Stimulated activated CD4-positive, alpha-beta T cell treated with anti-CD3 and anti-CD28 coated beads, Interleukin-1b, Interleukin-23, amount 100 ng/mL, for 24 hours (primary cell): ENCODE measurements around the gene BACE1.

ENCODE experiments used
- DNase-seq, 4 experiments: peaks; one replicate each; pipeline ENCODE4 v3.0.0-alpha.2; 2020; ENCODE audit warnings: low read depth in 4 of 4, low spot score in 1 of 4

The BACE1 gene

DNA sequence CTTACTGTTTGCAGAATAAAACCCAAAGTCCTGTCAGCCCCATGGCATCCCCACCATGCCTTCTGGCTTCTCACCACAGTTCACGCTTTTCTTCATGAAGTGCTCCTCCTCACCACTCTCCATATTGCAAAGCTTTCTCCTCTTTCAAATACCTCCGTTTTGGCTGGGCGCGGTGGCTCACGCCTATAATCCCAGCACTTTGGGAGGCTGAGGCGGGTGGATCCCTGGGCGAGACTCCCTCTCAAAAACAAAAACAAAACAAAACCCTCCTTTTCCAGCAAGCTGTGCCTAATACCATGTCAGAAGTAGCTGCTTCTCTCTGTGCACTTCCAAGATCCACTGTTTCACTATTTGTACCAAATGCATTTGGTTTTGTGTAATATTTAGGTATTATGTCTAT, 6.7 kb downstream of the BACE1 start:
- no peak for DNase-seq

DNA sequence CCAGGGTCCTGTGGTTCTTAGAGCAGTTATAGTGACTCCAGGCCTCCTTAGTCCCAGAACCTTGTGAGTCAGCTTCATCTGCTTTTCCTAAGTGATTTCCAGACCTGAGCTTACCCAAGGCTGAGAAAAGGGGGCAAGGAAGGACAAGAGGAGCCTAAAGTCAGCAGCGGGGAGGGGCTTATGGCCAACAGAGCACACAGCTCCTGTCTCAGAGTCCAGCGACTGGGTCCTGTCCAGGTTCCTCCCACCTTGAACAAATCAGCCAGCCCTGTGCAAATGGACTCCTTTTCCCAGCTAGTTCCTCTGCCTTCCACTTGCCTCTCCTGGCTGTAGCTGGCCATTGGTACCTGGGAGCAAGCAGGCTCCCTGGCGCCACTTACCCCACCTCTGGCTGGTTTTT, 10.9 kb downstream of the BACE1 start:
- DNase-seq: no peak

DNA sequence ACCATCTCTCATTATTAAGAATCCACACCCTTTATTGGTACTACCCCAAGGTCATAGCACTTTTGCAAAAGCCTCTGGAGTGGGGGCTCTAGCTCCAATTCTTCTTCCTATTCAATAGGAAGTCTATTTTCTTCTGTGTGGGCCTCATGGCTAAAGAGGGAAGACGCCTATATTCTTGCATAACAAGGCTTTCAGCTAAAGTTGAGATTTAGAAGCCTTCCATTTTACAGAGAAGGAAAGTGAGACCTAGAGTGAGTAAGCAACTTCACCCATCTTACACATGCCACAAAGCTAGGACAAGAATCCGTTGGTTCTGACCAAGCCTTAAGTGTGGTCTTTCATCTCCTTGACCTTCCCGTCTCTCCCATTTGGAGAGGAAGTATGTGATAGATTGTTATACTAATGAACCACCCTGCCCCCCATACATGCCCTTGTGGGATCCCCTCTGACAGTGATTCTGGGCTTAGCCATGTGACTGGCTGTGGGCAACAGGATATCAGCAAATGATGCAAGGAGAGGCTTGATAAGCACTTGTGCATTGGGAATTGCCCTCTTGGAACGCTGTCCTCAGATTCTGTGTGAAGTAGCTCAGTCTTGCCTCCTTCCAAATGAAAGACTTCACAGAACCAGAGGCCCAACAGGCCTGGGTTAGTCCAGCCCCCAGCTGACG, 12.3 kb downstream of the BACE1 start:
- DNase-seq: no peak

DNA sequence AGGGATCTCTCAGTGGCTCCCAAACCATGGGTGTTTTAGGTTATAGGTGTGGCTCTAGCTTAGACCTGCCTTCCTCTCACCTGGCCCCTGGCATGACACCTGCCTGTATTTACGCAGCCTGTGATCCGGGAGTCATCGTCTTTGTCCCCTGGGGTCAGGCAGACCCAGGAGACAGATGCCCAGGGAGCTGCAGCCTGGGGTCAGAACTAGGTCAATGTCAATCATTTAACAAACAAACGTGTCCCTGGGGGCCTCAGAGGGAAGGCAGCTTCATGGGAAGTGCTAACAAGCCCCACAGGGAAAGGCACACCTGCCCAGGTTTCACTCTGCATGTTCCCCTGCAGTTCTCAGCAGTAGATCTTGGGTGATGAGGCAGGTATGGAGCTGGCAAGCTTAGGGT, 13.0 kb downstream of the BACE1 start:
- DNase-seq: no peak

DNA sequence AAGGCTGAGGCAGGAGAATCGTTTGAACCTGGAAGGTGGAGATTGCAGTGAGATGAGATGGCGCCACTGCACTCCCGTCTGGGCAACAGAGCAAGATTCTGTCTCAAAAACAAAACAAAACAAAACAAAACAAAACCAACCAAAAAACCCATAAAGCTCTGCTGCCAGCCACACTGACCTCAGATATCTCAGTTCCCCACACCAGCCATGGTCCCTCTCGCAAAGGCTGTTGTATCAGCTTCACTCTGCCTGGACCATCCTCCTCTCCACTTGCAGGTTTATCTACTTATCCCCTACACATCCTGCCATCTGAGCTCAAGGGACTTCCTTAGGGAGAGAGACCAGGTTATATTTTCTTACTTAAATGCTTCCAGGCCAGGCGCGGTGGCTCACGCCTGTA, 13.8 kb downstream of the BACE1 start:
- no peak for DNase-seq

DNA sequence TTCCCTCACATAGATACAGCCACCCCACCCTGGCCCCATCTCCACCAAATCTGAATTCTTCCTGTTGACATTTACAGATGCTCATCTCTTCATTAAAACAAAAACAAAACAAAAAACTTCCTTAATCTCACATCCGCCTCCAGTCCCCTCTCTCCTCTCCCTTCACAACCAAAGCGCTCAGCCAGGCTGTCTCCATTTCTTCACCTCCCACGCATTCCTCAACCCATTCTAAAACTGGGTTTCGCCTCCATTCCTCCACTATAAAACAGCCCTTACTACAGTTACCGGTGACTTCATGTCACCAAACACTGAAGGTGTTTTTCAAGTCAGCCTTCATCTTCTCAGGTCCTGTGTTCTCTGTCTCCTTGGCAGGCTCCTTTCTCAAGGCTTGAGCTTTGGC, 15.3 kb downstream of the BACE1 start:
- no peak for DNase-seq

DNA sequence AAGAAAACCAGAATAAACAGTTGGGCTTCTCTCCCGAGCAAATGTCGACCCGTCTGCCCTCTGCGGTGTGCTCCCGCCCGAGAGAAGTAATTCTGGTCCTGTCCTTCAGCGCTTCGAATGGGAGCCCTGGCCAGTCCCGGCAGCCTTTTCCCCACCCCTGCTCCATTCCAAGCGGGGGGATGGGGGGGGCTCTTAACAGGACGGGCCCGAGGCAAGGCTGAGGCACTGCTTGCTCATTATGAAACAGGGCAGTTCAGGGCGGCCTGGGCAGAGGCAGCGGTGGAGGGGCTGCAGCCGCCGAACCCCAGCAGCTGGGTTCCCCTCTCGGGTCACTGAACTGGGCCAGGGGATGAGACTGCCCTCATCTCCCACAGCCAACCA, 15.8 kb downstream of the BACE1 start:
- no peak for DNase-seq

DNA sequence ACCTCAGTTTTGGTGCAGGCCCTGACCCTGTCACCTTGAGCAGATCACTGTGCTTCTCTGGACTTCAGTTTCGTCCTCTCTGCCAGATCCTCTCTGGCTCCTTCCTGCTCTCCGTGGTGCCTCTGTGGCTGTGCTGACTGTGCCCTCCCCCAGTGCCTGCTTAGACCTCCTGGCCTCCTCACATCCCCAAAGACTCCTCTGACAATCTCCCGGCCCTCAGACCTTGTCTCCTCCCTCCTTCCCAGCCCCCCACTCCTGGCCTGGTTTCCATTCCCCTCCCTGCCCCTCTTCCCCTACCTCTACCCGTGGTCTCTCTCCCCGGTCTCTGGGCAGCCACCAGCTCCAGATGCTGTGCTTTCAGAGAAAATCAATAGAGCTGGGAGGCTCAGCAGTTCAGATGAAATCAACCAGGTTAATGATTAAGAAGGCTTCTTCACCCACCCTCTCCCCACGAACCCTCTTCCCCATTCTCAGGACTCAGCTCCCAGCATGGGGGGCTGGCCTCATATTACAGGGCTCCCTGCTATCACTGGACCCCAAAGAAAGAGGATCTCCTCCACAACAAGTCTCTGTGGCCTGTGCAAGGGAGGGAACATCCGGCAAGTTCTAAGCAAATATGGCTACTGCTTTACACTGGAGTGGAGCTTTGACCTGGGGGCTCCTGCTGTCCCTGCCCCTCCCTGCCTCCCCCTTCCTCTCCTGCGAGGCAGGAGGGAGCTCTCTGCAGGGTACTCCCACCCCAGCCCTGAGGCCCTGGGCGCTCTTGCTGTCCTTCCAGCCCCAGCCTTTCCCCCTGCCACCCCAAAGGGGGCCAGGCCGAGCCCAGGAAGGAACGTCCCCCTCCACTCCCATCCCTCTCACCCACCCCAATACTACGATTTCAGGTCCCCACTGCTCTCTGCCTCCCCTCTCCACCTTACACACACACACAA, 16.4 kb downstream of the BACE1 start:
- no peak for DNase-seq

DNA sequence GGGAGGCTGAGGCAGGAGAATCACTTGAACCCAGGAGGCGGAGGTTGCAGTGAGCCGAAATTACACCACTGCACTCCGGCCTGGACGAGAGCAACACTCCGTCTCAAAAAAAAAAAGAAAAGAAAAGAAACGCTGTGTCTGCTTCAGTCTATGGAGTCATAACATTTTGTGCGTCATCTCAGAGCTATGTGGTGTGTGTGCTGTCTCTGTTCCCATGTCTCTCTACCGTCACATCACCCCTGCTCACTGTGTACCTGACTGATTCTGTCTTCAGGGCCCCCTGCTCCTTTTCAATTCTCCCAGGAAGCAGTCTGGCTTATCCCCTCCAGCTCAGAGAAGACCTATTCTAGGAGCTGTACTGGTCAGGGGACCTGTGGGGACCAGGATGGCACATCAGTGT, 17.9 kb downstream of the BACE1 start:
- DNase-seq: no peak

DNA sequence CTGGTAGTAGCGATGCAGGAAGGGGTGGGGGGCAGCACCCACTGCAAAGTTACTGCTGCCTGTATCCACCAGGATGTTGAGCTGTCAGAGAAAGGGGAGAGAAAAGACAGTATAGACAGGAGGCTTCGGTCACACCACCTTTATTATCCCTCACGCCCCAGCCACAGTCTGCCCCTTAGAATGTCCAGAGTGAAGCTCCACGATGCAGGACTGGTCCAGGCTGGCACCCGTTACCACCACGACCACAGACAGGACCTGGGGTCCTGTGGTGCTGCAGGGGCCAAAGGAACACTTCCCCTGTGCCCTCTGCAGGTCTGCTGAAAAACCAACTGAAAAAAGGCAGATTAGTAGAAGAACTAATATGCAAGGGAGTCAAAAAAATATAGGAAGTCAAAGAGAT, 19.2 kb downstream of the BACE1 start:
- no peak for DNase-seq

DNA sequence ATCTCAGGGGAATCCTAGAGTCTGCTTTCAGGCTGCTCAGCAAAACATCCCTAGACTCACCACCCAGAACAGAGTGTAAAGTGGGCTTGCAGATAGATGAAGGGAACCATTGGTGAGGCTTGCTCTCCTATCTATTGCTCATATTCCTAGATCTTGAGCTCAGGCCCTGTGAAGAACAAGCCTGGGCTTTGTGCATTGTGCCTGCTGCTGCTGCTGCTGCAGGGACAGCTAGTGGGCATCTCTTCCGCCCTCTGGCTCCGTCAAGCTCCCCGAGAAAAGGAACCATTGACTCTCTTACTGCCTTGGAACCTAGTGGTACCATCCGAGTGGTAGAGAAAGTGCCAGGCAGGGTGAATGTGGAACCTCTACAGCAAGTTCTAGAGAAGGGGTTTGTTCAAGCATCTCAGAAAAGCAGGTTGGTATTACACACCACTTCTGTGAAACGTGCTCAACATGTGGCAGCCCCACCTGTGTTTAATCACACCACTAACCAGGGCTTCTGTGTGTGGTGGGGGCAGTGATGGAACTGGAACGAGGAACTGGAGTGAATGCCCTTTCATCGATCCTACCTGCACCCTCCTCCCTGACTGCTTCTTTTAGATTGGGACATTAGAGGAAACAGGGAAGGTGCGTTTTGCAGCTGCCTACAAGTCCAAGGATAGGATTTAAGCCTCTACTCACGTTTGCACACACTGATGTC, 20.5 kb downstream of the BACE1 start:
- DNase-seq: no peak

DNA sequence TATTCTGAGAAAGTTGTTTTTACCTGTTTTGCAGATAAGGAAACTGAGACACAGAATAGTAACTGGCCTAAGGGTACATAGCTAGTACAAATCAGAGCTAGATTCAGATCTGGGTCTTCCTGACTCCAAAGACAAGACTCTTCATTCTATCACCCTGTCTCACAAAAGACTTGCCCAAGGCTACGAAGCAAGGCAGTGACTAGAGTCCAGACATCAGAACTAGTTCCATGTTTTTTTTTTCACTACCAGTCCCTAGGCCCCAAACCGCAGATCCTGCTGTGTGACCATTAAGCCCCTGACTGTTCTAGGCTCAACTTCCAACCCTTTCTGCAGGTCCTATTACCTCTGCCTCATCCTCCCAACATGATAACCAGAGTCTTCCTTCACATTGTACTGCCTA, 23.4 kb downstream of the BACE1 start:
- DNase-seq: no peak

DNA sequence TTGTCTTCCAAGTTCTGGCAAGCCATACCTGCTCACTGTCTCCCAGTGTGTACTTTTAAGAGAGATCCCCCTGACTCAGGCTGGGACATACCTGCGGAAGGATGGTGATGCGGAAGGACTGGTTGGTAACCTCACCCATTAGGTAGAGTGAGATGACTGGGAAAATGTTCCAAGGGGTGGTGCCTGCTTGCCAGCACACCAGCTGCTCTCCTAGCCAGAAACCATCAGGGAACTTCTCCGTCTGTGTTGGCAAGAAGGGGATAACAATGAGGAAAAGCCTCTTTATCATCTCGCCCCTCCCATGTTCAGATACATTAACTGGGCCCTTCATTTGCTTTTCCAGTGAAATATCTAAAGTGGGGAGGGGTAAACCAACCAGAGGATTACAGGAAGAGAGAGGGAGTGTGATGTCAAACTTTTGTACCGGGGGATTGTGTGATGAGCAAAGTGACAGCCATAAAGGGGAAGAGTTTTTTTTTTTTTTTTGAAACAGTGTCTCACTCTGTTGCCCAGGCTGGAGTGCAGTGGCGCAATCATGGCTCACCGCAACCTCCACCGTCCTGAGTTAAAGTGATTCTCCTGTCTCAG, 25.2 kb downstream of the BACE1 start, which contains the start of gene BACE1-AS:
Gene BACE1-AS, plus strand, starts transcription at position 538 of the 588 bp plus-strand sequence.
- DNase-seq: no peak

DNA sequence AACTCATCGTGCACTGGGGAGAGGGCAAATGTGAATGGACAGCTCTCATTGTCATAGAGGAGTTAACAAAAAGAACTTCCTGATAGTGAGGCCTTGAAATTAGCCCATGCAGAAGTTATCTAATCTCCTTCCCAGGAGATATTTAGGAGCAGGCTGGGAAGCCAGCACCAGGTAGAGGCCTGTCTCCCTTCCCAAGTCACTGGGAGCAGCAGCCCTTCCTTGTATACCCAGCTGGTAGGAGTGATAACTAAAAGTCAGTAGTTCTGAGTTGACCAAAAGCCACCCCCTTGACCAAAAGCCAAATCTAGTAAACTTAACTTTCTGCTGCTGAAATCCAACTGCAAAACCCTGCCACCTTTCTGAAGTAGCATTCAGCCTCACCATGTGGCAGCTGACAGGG, 26.3 kb downstream of the BACE1 start:
- no peak for DNase-seq

DNA sequence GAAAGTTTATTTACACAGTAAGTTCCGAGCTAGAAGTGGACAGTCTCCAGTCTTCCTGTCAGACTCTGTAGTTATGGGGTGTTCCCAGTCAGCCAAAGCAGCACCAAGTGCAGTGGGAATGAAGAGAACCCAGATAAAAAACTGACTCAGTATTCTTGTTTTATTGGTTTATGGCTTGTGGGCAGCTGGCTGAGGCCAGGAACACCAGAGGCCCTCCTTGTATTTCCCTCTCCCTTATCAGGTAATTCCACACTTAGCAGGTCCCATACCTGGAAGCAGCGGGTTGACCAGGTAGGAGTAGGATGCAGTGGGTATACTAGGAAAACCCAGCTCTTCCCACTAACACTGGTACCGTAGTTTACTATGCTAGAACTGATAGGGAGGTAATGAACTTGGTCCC, 28.4 kb downstream of the BACE1 start:
- no peak for DNase-seq

DNA sequence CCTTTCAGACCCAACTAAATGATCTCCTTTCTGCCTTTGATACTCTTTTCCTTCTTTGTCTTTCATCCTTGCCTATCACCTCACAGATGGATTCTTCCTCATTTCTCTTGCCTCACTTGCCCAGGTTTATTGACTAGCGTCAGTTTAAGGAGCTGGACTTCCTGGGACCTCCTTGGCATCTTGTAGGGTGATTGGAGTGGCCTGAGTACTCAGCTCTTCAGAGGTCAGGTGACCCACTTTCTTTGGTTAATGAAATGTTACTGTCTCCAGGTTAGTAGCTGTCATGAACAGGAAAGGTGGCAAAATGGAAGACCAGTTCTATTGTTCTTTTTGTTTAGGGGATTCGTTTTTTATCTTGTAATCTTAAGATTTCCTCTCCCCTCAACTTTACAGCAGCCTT, 29.5 kb downstream of the BACE1 start:
- no peak for DNase-seq

DNA sequence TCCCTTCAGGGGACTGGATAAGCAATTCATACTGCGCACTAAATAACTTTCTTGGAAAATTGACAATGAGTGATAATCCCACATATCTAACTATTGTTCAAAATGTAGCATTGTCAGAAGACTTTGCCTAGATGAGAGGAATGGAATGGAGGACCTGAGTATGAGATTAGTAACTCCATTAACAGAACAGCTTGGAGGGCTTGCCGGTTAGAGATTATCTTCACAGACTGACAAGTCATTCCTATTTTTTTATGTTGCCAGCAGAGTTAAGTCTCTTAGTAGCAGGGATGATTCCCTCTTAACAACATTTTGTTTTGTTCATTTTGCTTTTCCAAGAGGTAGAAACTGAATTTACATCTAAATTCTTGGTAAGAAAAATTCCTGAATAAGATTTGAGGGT, 32.0 kb downstream of the BACE1 start:
- no peak for DNase-seq

DNA sequence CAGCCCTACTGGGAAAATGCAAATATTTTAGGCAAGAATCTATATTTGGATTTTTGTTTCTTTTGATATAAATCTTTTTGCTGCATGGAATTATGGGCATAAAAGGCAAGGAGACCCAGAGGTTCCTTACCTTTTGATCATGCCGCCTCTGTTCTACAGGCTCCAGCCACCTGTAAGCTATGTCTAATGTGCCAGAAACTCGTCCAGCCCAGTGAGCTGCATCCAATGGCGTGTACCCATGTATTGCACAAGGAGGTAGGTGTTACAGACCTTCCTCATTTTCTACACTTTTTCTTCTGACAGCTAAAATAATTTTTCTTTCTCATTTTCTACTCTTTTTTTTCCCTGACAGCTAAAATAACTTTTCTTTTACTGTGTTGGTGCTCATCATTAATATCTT, 33.1 kb downstream of the BACE1 start:
- no peak for DNase-seq

DNA sequence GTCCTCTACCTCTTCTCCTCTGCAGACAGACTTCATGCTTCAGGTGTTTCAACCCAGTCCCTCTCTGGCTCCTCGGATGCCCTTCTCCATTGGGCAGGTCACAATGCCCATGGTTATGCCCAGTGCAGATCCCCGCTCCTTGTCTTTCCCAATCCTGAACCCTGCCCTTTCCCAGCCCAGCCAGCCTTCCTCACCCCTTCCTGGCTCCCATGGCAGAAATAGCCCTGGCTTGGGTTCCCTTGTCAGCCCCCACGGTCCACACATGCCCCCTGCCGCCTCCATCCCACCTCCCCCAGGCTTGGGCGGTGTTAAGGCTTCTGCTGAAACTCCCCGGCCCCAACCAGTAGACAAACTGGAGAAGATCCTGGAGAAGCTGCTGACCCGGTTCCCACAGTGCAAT, 34.2 kb downstream of the BACE1 start:
- no peak for DNase-seq

DNA sequence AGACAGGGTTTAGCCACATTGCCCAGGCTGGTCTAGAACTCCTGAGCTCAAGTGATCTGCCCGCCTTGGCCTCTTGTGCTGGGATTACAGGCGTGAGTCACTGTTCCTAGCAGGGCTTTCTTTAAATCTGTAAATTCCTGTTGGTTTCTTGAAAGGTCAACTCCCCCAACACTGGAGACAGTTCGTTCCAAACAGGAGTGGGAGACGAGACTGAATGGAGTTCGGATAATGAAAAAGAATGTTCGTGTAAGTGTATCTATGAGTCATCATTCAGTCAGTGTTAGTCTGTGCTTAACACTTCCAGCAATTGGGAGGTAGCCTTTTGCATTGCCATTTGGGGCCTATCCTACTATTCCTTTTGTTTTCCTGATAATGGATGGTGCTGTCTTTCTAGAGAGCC, 34.9 kb downstream of the BACE1 start:
- DNase-seq: no peak

DNA sequence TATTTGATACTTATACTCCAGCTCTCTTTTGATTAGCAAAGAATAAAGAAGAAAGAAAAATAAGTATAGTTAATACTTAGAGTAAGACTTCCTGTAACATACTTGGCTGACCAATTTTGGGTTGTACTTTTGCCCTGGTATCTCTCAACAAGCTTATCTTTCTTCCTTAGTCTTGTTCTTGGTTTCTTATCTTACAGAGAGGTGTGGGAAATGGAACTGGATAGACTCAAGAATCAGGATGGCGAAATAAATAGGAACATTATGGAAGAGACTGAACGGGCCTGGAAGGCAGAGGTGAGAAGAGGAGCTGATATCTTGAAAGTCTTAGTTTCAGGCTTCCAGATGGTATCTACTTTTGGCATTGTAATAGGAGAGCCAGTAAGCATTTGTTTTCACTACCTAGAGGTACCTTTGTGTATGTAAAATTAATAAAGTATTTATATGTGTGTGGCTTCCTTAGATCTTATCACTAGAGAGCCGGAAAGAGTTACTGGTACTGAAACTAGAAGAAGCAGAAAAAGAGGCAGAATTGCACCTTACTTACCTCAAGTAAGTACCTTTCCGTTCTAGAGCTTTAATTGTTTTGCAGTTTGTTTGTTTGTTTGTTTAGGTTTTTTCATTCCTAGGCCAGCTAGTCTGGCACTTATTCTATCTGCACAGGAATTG, 36.2 kb downstream of the BACE1 start:
- no peak for DNase-seq
